ENCODE measurements around the gene KCNJ6.

Gene KCNJ6

DNA sequence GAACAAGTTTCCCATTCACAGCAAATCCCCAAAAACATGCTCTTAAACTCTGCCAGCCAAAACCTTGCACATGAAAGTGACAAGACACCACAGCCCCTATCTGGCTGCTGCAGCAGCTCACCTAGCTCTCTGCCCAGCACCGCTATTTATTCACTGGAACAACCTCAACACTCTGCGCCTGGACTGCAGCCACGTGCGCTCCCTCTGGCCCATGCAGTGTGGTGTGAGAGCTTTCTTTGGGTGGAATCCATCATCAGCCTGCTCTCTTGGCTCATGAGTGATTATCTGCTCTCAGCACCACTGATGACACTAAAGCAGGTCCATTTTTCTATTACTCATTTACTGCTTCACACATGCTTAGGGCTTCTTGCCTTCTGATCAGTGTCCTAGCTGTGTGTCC, 11.4 kb downstream of the KCNJ6 start:
- FAIRE-seq, result no peak

DNA sequence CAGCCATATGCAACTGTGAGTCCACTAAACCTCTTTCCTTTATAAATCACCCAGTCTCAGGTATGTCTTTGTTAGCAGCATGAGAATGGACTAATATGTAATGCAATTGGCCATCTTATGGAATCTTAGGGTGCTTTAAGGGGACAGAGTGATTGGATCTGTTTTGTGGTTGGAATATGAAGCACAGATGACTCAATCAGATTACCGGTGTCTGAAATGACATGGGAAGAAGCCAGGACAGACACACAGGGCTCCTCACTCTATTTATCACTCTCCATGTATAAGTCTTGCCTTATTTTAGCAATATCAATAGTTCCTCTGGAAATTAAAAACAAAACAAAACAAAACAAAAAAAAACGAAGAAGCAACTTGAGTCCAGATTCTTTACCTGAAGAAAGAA, 12.9 kb downstream of the KCNJ6 start:
- no peak for FAIRE-seq

GRCh38 chr21:37899146-37899545, 17.1 kb downstream of the KCNJ6 start:
- no peak for FAIRE-seq

DNA sequence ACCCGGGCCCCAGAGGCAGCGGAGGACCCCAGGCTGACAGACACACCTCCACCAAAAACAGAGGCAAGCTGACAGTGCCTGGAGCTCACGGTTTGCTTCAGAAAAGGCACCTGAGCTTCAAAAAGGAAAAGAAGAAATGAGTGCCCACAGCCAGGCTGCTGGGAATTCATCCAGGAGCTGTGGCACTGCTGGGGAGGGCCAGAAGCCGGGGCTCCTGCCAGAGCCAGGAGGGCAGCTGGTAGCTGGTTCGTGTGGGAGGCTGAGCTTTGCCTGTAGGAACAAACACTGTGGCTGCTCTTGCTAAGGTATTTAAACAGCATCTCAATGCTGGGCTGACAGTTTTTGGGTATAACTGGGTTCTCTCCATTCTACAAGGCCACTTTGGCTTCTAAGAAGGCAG, 19.5 kb downstream of the KCNJ6 start:
- FAIRE-seq, result no peak

DNA sequence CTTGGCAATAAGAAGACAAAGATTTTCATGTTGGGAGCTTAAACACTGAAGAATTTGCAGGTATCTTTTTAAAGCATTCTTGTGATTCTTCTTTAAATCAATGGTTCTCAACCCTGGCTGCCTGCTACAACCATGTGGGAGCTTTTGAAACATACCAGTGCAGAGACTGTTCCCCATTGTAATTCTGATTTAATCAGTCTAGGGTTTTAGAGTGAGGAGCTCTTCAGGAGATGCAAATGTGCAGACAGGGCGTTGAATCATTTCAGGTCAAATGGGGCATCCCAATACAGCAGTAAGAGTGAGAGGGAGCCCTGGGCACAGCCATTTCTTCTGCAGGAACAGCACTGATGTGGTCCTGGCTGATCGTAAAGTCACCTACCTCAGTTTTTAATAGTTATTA, 24.3 kb downstream of the KCNJ6 start:
- no peak for FAIRE-seq

DNA sequence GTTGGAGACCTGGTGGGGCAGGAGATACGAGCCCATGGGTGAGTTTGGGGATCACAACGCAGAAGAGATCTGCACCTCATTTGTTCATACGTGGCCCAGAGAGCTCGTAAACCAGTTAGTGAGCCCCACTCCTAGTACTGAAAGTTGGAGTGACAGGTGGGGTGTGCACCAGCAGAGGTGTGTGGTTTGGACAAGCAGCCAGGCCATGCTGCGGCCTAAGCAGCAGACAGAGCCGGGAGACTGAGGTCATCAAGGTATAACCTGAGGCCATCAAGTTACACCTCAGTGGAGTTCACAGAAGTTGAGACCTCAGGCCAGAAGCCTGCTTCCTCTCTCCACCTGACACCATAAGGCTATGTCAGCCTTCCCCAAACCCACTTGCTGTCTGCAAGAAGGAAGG, 27.6 kb downstream of the KCNJ6 start:
- no peak for FAIRE-seq

- FAIRE-seq, result no peak
These were observed 29.4 kb downstream of the KCNJ6 start for GRCh38 chr21:37886726-37887299.

DNA sequence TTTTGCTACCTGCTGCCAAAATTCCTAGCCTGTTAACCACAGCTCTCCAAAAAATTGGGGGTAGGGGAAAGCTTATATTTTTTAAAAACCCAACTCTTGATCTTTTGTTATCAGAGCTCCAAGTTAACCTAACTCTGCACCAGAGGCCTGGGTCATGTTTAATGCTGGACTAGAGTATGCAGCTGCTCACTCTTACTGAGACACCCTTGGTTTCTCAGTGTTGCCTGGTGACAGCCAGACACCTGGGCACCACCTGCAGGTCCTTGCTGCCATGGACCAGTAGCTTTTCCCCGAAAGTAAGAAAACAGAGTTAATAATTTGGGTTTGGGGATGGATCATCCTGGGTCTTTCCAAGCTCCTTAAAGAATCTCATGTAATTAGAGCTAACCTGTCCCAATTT, 30.1 kb downstream of the KCNJ6 start:
- no peak for FAIRE-seq

DNA sequence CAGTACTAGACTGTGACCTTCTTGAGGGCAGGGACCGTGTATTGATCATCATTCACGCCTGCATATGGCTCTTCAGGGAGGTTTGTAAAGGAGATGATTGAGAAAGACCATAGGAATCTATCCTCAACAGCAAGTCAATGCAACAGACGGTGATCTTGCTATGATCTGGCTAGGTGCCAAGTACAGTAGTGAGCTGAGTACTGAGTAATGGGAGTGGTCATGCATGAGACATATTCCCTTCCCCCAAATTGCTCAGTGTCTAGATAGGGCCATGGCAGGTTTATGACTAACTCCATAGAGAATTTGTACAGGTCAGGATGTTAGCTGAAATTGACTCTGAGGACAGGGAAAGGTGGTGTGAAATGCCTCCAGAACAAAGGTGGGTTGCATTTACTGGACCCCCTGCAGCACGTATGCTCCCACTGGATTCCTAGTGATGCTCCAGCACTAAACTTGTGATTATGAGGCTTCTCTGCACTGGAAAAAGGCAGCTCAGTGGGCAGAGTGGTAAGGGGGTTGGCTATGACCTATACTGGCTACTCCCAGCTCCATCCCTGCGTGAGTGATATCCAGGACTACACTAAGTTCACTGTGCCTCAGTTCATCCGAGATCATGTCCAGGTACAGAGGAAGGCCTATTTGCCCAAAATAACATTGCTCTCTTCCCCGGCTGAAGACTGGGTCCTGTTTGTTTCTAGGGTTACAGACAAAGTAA, 37.2 kb downstream of the KCNJ6 start:
- no peak for FAIRE-seq

DNA sequence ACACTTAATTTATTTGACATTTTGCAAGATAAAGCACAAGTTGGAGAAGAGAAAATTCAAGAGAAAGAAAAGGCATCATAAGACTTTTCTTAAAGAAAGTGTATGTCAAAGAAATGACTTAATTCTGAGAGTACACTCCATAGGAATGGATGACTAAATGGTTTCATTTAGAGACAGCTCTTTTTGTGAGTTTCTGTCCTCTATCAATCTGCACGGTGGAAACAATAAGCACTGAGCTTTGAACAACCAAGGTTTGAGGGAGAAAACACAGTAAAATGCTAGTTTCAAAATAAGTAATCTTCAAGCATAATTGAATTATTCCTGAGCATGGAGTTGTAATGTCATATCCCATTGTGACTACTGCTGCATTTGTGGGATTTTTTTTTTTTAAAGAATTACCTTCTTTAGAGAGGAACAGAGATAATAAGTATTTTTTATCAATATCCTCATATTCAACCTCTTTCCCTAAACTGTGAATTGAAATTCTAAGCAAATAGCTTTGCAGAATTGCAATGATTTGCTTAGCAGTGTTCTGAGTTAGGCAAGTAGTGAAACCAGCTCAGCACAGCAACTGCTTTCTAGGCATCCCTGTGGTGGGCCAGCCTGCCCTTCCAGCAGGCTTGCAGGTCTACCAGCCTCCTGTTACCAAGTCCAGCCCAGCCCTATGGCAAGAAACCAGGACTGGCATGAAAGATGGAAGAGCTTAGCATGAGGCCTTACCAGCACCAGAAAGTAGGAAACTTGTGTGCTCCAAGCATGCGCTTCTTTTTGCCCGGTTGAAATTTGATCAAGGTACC, 38.2 kb downstream of the KCNJ6 start:
- no peak for FAIRE-seq

- no peak for FAIRE-seq
These were observed 39.1 kb downstream of the KCNJ6 start for GRCh38 chr21:37877171-37877570.

GRCh38 chr21:37876561-37876960, 39.7 kb downstream of the KCNJ6 start:
- no peak for FAIRE-seq

- no peak for FAIRE-seq
These were observed 41.1 kb downstream of the KCNJ6 start for GRCh38 chr21:37874904-37875780.

DNA sequence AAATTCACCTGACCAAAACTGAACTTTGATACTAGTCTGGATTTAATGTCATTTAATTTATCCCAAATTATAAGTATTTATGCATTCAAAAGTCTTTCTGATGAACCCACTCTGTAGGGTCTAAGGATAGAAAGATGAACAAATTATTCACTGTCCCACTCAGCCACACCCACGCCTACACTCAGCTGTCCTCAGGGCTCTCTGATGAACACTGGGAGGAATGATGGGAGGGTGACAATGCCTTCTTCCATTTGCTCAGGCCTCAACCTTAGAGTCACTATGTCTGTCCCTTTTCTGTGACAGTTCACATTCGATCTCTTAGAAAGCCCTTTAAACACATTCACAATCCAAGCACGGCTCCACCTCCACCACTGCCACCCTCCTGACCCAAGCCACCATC, 41.8 kb downstream of the KCNJ6 start:
- FAIRE-seq, result no peak

DNA sequence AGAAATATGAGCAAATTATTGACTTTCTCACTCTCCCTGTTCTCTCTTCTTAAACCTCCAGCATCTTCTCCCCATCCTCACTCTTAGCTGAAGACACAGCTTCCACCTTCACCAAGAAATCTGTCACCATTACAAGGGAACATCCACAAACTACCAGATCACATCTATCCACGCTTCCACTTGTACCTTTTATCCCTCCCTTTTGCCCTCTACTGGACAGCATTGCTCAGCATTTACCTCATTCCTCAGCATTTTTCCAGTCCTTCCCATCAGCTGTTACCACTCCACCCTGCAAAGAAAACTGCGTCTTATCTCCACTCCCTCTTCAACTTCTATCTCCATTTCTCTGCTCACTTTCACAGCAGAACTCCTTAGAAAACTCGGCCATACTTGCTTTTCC, 42.6 kb downstream of the KCNJ6 start:
- no peak for FAIRE-seq

DNA sequence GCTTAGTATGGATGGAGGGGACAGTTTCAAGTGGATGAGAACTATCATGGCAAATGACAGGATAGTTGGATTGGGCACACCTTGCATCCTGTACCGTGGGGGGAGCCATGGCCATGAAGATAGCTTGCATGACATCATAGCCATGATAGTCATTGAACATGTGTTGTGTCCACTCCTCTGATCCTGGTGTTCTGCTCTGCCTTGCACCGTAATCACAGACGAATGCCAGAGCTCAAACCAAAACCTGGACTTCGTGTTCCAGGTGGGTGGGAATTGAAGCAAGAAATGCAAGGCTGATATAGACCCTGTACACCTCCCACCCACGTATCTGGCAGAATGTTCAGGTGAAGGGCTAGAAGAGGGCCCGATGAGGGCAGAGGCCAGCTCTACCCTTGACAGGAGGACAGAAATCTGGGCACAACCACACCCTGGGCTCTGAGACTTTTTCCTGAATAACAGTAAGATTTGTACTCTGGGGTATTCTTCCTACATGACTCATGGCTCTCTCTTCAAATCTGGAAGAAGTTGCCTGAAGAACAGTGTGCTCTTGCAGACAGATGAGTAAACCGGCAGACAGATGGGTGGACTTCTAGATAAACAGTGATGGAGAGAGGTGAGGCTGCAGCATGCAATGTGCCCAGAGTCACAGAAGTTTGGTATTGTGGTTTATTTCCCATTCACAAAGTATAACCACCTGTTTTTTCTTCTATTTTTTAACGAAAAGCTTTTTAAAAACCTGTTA, 45.0 kb downstream of the KCNJ6 start:
- FAIRE-seq, result no peak

DNA sequence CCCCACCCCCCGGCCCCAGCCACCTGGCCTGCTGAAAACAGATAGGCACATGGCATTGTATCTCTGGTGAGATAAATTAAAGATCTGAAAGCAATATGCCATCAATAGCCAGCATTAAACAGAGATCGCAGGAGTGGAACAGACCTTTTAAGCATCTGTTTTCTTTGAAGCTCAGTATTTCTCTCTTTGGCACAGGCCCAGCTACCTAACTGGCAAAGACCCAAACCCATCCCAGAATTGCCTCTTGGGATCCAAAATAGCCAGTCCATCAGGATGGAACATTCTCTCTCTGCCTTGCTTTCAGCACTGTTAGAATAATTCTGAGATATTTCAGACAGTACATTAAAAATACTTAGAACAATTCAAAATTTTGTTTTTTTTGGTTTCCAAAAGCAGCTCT, 46.0 kb downstream of the KCNJ6 start:
- FAIRE-seq, result no peak

DNA sequence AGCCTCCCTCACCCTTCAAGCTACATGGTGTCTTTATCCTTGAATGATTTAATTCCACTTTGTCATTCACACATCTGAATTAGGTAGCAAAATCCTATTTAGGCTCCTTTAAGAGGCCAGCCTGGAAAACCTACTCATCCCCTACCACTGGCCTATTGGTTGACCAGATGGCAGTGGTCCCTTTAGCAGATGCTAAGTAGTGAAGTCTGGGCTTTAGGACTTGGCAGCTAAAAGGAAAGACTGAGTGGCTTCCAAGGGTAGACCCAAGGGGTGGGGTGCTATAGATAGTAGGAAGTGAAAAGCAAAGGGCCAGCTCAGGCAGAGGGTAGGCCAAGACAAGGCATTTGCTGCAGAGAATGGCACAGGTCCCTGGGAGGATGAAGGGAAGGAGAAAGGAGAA, 46.6 kb downstream of the KCNJ6 start:
- no peak for FAIRE-seq

DNA sequence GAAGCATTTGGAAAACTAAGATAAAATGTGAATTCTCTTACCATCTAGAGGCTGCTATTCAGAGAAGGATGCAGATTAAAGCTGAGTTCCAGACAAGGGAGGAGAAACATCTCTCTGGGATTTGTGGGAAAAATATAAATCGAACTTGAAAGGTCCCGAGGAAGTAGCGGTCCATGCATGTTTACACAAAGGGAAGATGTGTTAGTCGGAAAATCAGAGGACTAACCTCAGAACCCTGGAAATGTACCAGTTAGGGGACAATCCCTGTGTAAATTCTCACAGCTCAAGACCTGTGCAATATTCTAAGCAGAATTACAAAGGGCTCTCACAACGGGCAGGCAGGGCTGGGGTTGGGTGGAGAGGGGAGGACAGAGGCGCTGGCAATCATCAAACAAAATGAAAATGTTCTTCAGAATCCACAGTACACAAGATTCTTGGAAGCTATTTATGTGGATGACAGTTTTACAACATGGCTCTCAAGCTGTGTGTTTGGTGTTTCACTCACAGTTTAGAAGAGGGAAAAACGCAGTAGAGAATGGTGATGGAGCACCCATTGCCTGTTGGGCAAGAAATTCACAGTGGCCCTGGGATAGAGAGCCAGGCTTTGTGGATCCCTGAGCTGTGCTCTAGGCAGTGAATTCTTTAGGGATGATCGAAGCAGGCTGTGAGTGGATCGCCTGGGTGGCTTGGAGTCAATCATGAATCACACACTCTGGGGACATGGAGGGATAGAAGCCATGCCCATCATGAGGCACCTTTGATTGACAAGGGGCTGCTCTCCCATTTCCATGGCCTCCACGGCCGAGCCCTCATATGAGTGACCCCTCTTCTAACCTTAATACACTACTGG, 47.6 kb downstream of the KCNJ6 start:
- no peak for FAIRE-seq

DNA sequence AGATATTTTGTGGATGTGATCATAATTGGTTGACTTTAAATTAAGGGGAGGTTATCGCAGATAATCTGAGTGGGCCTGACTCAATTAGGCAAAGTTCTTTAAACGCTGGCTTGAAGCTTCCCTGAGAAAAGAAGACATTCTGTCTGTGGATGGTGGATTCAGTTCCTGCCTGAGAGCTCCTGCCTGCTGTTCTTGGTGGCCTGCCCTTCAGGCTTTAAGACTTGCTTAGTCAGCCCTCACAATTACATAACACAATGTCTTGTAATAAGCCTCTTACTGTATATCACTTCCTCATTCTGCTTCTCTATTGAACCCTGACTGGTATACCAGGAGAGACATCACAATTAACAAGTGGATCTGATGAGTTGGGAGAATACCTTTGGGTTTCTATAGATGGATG, 50.2 kb downstream of the KCNJ6 start:
- no peak for FAIRE-seq

- no peak for FAIRE-seq
These were observed 51.1 kb downstream of the KCNJ6 start for GRCh38 chr21:37865156-37865555.

- no peak for FAIRE-seq
These were observed 52.4 kb downstream of the KCNJ6 start for GRCh38 chr21:37863842-37864241.

Measured in G401.6 (cell line).